CD14-positive monocyte (primary cell): Measurements from ENCODE around the gene USP24. TPM values are rescaled to one million over a fixed set of nuclear protein-coding genes. Genes with fewer than 3 reads are reported as not detected.
A peak's percentile ranks its signal among the peaks of the same experiment; 100 is the strongest.

ENCODE experiments used
- DNase-seq, 3 donors: peaks; one replicate each; pipeline ENCODE4 v3.0.0-alpha.2; 2011 to 2022
- H2AFZ ChIP-seq: 2 replicates; pipeline ENCODE4 v1.6.0; 2012; ENCODE audit warnings: mild to moderate bottlenecking, low read depth, low read length, inconsistent platforms; ENCODE audit not compliant: insufficient read depth, poor library complexity, severe bottlenecking
- H3K27ac ChIP-seq, 2 donors: 1 replicate in 1 of 2; 2 replicates in 1 of 2; pipeline ENCODE4 v1.5.1; 2012 to 2013; ENCODE audit warnings: low read length in 2 of 2, control low read depth in 1 of 2, inconsistent platforms in 1 of 2, low read depth in 1 of 2, mild to moderate bottlenecking in 1 of 2
- H3K27me3 ChIP-seq, 2 donors: one replicate each; pipeline versions ENCODE4 v1.6.0 to v1.6.1; 2011 to 2013; ENCODE audit warnings: low read length in 2 of 2; ENCODE audit not compliant: control insufficient read depth in 2 of 2, insufficient read depth in 2 of 2
- H3K36me3 ChIP-seq, 2 donors: replicated peaks in 1 of 2; 1 replicate in 1 of 2; 2 replicates in 1 of 2; pipeline versions ENCODE4 v1.5.1 to v1.6.1; 2012 to 2013; ENCODE audit warnings: low read length in 2 of 2, control low read depth in 1 of 2, inconsistent platforms in 1 of 2, mild to moderate bottlenecking in 1 of 2; ENCODE audit not compliant: insufficient read depth in 2 of 2, control insufficient read depth in 1 of 2
- H3K4me1 ChIP-seq, 2 donors: 1 replicate in 1 of 2; 2 replicates in 1 of 2; pipeline versions ENCODE4 v1.5.1 to v1.6.1; 2012 to 2013; ENCODE audit warnings: low read length in 2 of 2, control low read depth in 1 of 2, inconsistent platforms in 1 of 2, mild to moderate bottlenecking in 1 of 2, moderate library complexity in 1 of 2; ENCODE audit not compliant: insufficient read depth in 2 of 2, control insufficient read depth in 1 of 2
- H3K4me2 ChIP-seq: replicated peaks from 2 replicates; pipeline ENCODE3; 2012; ENCODE audit warnings: low read length, moderate library complexity, mild to moderate bottlenecking; ENCODE audit not compliant: poor library complexity, severe bottlenecking; ENCODE audit errors: extremely low read depth
- H3K4me3 ChIP-seq, 3 experiments: fragments of 200-600 bp in 1 of 3; sonication (generic) in 1 of 3; replicated peaks in 1 of 3; 1 replicate in 2 of 3; 2 replicates in 1 of 3; pipeline ENCODE4 v1.5.1; 2011 to 2013; ENCODE audit warnings: low read length in 3 of 3, mild to moderate bottlenecking in 3 of 3, control low read depth in 2 of 3, low read depth in 2 of 3, inconsistent platforms in 1 of 3, moderate library complexity in 1 of 3
- H3K79me2 ChIP-seq: 2 replicates; pipeline ENCODE4 v1.6.0; 2012; ENCODE audit warnings: mild to moderate bottlenecking, control low read depth, inconsistent platforms, low read length, moderate library complexity; ENCODE audit not compliant: insufficient read depth
- H3K9ac ChIP-seq: 2 replicates; pipeline ENCODE4 v1.6.0; 2017; ENCODE audit warnings: low read length, mild to moderate bottlenecking; ENCODE audit not compliant: insufficient read depth, poor library complexity, severe bottlenecking
- H3K9me3 ChIP-seq, 2 donors: replicated peaks in 1 of 2; 1 replicate in 1 of 2; 2 replicates in 1 of 2; pipeline versions ENCODE4 v1.5.1 to v1.6.1; 2012 to 2013; ENCODE audit warnings: low read length in 2 of 2, control low read depth in 1 of 2; ENCODE audit not compliant: control insufficient read depth in 1 of 2, insufficient read depth in 1 of 2
- H4K20me1 ChIP-seq: 2 replicates; pipeline ENCODE4 v1.6.0; 2012; ENCODE audit warnings: mild to moderate bottlenecking, low read length, control low read depth, moderate library complexity; ENCODE audit not compliant: insufficient read depth
- H3K27ac Mint-ChIP-seq, 7 donors: one replicate each; pipeline ENCODE4 v1.8.0; 2020; ENCODE audit warnings: mild to moderate bottlenecking in 7 of 7, mixed read lengths in 7 of 7, moderate library complexity in 6 of 7, inconsistent platforms in 2 of 7
- H3K27me3 Mint-ChIP-seq, 3 donors: one replicate each; pipeline ENCODE4 v1.8.0; 2021 to 2022; ENCODE audit warnings: low read depth in 3 of 3, mild to moderate bottlenecking in 3 of 3, mixed read lengths in 3 of 3, moderate library complexity in 3 of 3, inconsistent platforms in 1 of 3
- H3K36me3 Mint-ChIP-seq, 2 donors: one replicate each; pipeline ENCODE4 v1.8.0; 2020; ENCODE audit warnings: mixed read lengths in 2 of 2, inconsistent platforms in 1 of 2, mild to moderate bottlenecking in 1 of 2
- H3K4me1 Mint-ChIP-seq: one replicate; pipeline ENCODE4 v1.8.0; 2020; ENCODE audit warnings: mild to moderate bottlenecking, mixed read lengths
- H3K4me3 Mint-ChIP-seq, 2 donors: one replicate each; pipeline ENCODE4 v1.8.0; 2020; ENCODE audit warnings: mild to moderate bottlenecking in 2 of 2, mixed read lengths in 2 of 2, moderate library complexity in 1 of 2
- H3K9me3 Mint-ChIP-seq, 7 donors: one replicate each; pipeline ENCODE4 v1.8.0; 2020 to 2022; ENCODE audit warnings: mixed read lengths in 7 of 7, mild to moderate bottlenecking in 6 of 7, moderate library complexity in 6 of 7, inconsistent platforms in 2 of 7
- CTCF ChIP-seq: fragments of 200-600 bp; IDR thresholded peaks from one replicate; pipeline ENCODE4 v1.8.0; 2022; ENCODE audit warnings: antibody characterized with exemption, mild to moderate bottlenecking
- WGBS: methylation state at CpG from one replicate; pipeline ENCODE4 v1.1.5; 2013; ENCODE audit warnings: missing lambda C conversion rate; ENCODE audit not compliant: insufficient coverage; 5-methylcytosine and 5-hydroxymethylcytosine counted together
- intact Hi-C, 2 donors: fragments of 100-400 bp; cut with micrococcal nuclease; formaldehyde crosslinking; loops; one replicate each; pipeline versions ENCODE4 v1.15.0 to v1.15.1; 2023
- polyA plus RNA-seq, 3 donors: library from polyadenylated mRNA; depleted of rRNA in 1 of 3; unstranded in 2 of 3; stranded (reverse) in 1 of 3; fragments of 300-500 nt in 2 of 3; fragments of >200 nt in 1 of 3; fragmentation: Illumina TruSeq in 2 of 3; gene quantifications; 1 replicate in 2 of 3; 2 replicates in 1 of 3; pipeline ENCODE4 v1.2.3, GENCODE V29; 2012 to 2021

The USP24 gene
- polyA plus RNA-seq, 3 donors, result 1.1 to 14.2 (median 2.1) TPM

- H3K4me1 ChIP-seq, result peaks cover 64 to 82% of the 10 kb centered on the region in 2 donors
- no peaks in the 10 kb centered on the region for H3K27me3 ChIP-seq
- Mint-ChIP-seq H3K27ac (peak overlapping the region; percentile 53 to 92 (median 86)), H3K27me3 (peaks cover 0 to 5% (median 0%) of the 10 kb centered on the region in 3 donors), H3K4me3 (peak overlapping the region; percentile 95 to 99), H3K36me3 (peaks cover 0 to 2% of the 10 kb centered on the region in 2 donors), H3K4me1 (peaks cover 76% of the 10 kb centered on the region), H3K9me3 (no peaks in the 10 kb centered on the region)
- intact Hi-C loops, result loop anchor here in 1 of 2 donors (10.0 kb wide), 1 partner anchor 60 kb away; no protein-coding TSS in a partner anchor
- peaks cover 45% of the 10 kb centered on the region for H4K20me1 ChIP-seq
- no peaks in the 10 kb centered on the region for H3K36me3 ChIP-seq
- peak overlapping the region; percentile 91 for H2AFZ ChIP-seq
- no peak for TF ChIP-seq CTCF
- peak in 1 of 3 donors; percentile 10 for DNase-seq
- peak overlapping the region; percentile 62 to 88 (median 77) for H3K4me3 ChIP-seq
- peaks cover 71% of the 10 kb centered on the region for H3K79me2 ChIP-seq
- no peaks in the 10 kb centered on the region for H3K9me3 ChIP-seq
- H3K27ac ChIP-seq, result peak overlapping the region; percentile 31 to 94
- under 1% methylated on average over 46 of the region's 46 CpGs for WGBS
- H3K4me2 ChIP-seq, result peak overlapping the region; percentile 85
- peak overlapping the region; percentile 96 for H3K9ac ChIP-seq
Measured at GRCh38 chr1:55214212-55214933, 791 bp downstream of the USP24 start.

GRCh38 chr1:55213885-55214211 lies 1.3 kb downstream of the USP24 start:
- Histone ChIP-seq H3K36me3 (no peaks in the 10 kb centered on the region), H4K20me1 (peaks cover 49% of the 10 kb centered on the region), H3K4me3 (peak overlapping the region; percentile 62 to 88 (median 77)), H2AFZ (peak overlapping the region; percentile 91), H3K4me1 (peaks cover 70 to 87% of the 10 kb centered on the region in 2 donors), H3K4me2 (peak overlapping the region; percentile 85), H3K27me3 (no peaks in the 10 kb centered on the region), H3K79me2 (peaks cover 77% of the 10 kb centered on the region), H3K27ac (peak overlapping the region in 1 of 2 donors; percentile 94), H3K9ac (peak overlapping the region; percentile 96), H3K9me3 (no peaks in the 10 kb centered on the region)
- Mint-ChIP-seq H3K27ac (peak overlapping the region; percentile 34 to 92 (median 86)), H3K4me1 (peaks cover 82% of the 10 kb centered on the region), H3K4me3 (peak overlapping the region; percentile 95 to 99), H3K27me3 (peaks cover 0 to 5% (median 0%) of the 10 kb centered on the region in 3 donors), H3K9me3 (no peaks in the 10 kb centered on the region), H3K36me3 (peaks cover 0 to 2% of the 10 kb centered on the region in 2 donors)
- TF ChIP-seq CTCF, result no peak
- intact Hi-C loops, result loop anchor here in 1 of 2 donors (10.0 kb wide), 1 partner anchor 61 kb away; no protein-coding TSS in a partner anchor
- 0% methylated on average over 7 of the region's 7 CpGs for WGBS
- no peak for DNase-seq
